ENCODE results near the gene OR4D6.

DNA sequence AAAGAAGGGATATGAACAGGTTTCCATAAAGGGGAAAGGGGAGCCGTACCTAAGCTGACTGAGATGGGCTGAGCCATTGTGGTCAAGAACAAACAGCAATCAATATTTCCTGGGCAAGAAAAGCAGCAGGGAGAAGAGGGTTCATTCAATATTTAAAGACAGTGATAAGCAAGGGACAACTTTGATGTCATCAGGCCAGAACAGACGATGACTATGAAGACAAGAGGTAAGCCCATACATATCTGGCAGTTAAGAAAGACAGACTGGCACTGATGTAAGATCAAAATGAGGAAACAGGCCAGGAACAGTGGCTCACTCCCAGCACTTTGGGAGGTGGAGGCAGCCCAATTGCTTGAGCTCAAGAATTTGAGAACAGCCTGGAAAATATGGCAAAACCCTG lies 32.9 kb upstream of the OR4D6 start:
- TF ChIP-seq, protein P1, sequence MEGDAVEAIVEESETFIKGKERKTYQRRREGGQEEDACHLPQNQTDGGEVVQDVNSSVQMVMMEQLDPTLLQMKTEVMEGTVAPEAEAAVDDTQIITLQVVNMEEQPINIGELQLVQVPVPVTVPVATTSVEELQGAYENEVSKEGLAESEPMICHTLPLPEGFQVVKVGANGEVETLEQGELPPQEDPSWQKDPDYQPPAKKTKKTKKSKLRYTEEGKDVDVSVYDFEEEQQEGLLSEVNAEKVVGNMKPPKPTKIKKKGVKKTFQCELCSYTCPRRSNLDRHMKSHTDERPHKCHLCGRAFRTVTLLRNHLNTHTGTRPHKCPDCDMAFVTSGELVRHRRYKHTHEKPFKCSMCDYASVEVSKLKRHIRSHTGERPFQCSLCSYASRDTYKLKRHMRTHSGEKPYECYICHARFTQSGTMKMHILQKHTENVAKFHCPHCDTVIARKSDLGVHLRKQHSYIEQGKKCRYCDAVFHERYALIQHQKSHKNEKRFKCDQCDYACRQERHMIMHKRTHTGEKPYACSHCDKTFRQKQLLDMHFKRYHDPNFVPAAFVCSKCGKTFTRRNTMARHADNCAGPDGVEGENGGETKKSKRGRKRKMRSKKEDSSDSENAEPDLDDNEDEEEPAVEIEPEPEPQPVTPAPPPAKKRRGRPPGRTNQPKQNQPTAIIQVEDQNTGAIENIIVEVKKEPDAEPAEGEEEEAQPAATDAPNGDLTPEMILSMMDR (IDR thresholded peaks at IDR 0.05; ENCODE audit: poor library complexity, severe bottlenecking), result no peak
- TF ChIP-seq POLR2AphosphoS5 (IDR thresholded peaks at IDR 0.05), result no peak
- TF ChIP-seq, protein P2, sequence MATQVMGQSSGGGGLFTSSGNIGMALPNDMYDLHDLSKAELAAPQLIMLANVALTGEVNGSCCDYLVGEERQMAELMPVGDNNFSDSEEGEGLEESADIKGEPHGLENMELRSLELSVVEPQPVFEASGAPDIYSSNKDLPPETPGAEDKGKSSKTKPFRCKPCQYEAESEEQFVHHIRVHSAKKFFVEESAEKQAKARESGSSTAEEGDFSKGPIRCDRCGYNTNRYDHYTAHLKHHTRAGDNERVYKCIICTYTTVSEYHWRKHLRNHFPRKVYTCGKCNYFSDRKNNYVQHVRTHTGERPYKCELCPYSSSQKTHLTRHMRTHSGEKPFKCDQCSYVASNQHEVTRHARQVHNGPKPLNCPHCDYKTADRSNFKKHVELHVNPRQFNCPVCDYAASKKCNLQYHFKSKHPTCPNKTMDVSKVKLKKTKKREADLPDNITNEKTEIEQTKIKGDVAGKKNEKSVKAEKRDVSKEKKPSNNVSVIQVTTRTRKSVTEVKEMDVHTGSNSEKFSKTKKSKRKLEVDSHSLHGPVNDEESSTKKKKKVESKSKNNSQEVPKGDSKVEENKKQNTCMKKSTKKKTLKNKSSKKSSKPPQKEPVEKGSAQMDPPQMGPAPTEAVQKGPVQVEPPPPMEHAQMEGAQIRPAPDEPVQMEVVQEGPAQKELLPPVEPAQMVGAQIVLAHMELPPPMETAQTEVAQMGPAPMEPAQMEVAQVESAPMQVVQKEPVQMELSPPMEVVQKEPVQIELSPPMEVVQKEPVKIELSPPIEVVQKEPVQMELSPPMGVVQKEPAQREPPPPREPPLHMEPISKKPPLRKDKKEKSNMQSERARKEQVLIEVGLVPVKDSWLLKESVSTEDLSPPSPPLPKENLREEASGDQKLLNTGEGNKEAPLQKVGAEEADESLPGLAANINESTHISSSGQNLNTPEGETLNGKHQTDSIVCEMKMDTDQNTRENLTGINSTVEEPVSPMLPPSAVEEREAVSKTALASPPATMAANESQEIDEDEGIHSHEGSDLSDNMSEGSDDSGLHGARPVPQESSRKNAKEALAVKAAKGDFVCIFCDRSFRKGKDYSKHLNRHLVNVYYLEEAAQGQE (IDR thresholded peaks at IDR 0.05; ENCODE audit: borderline replicate concordance), result no peak
